Body of pancreas (tissue), 4 donors: ENCODE measurements around the gene TDP2. TPM values are rescaled to one million over a fixed set of nuclear protein-coding genes. Genes with fewer than 3 reads are reported as not detected.

Source experiments
- ATAC-seq: fragments of 150-250 bp; one replicate; pipeline ENCODE4 v1.9.1; 2016
- DNase-seq, 4 donors: peaks; one replicate each; pipeline ENCODE4 v3.0.0-alpha.2; 2019
- H3K27ac ChIP-seq, 4 donors: fragments of 200-600 bp; sonication (generic); 1 replicate in 3 of 4; 2 replicates in 1 of 4; pipeline versions ENCODE4 v1.5.1 to v1.6.1; 2016 to 2019; ENCODE audit warnings: mild to moderate bottlenecking in 1 of 4, mixed read lengths in 1 of 4, moderate library complexity in 1 of 4
- H3K27me3 ChIP-seq, 2 donors: fragments of 200-600 bp; sonication (generic); one replicate each; pipeline ENCODE4 v1.6.0; 2016; ENCODE audit warnings: mild to moderate bottlenecking in 1 of 2
- H3K36me3 ChIP-seq, 2 donors: fragments of 200-600 bp; sonication (generic); replicated peaks in 1 of 2; 2 replicates each; pipeline ENCODE4 v1.5.1; 2016; ENCODE audit warnings: low read depth in 2 of 2; ENCODE audit not compliant: insufficient read depth in 1 of 2
- H3K4me1 ChIP-seq: fragments of 200-600 bp; sonication (generic); one replicate; pipeline ENCODE4 v1.6.0; 2016
- H3K4me3 ChIP-seq, 2 donors: fragments of 200-600 bp; sonication (generic); 1 replicate in 1 of 2; 2 replicates in 1 of 2; pipeline ENCODE4 v1.5.1; 2016 to 2019
- H3K9me3 ChIP-seq, 3 donors: fragments of 200-600 bp; sonication (generic); 1 replicate in 2 of 3; 2 replicates in 1 of 3; pipeline ENCODE4 v1.5.1; 2016
- CTCF ChIP-seq, 7 experiments: fragments of 450-650 bp in 4 of 7; fragments of 200-600 bp in 3 of 7; sonication (generic) in 3 of 7; IDR thresholded peaks; one replicate each; pipeline ENCODE4 v1.5.1; 2016 to 2019; ENCODE audit warnings: antibody characterized with exemption in 7 of 7
- POLR2A ChIP-seq, 3 donors: fragments of 450-650 bp; IDR thresholded peaks; one replicate each; pipeline ENCODE4 v1.6.1; 2016; ENCODE audit warnings: antibody characterized with exemption in 3 of 3, mild to moderate bottlenecking in 2 of 3
- WGBS, 2 donors: methylation state at CpG; one replicate each; pipeline ENCODE4 v1.1.5; 2017; 5-methylcytosine and 5-hydroxymethylcytosine counted together
- intact Hi-C: fragments of 100-400 bp; cut with DNase I; formaldehyde crosslinking; loops from one replicate; pipeline ENCODE4 v1.15.1; 2023
- total RNA-seq, 2 donors: library from RNA; depleted of rRNA; stranded (reverse); fragments of >200 nt; gene quantifications; one replicate each; pipeline ENCODE4 v1.1.0, GENCODE V29; 2016

The TDP2 gene
- total RNA-seq, 2 donors from 2014 or later = 21.0 to 25.1 TPM

GRCh38 chr6:24631671-24632070 is 35.0 kb downstream of the TDP2 start:
- ATAC-seq (no peak), DNase-seq (no peak)
- no peaks in the 10 kb centered on the region for H3K4me1 ChIP-seq
- no peak for TF ChIP-seq CTCF (IDR thresholded peaks at IDR 0.05)
- TF ChIP-seq POLR2A (IDR thresholded peaks at IDR 0.05) = no peak
- no peak overlapping the region for H3K4me3 ChIP-seq
- H3K36me3 ChIP-seq = no peaks in the 10 kb centered on the region
- peaks cover 0 to 6% (median 0%) of the 10 kb centered on the region in 3 donors for H3K9me3 ChIP-seq
- intact Hi-C loops = no loop called here
- H3K27ac ChIP-seq = no peak overlapping the region
- no peaks in the 10 kb centered on the region for H3K27me3 ChIP-seq
- 53 to 86% methylated on average over 5 of the region's 5 CpGs for WGBS, 2 donors

GRCh38 chr6:24630856-24631505 is 35.7 kb downstream of the TDP2 start:
- no peak for ATAC-seq
- Histone ChIP-seq H3K9me3 (peaks cover 0 to 6% (median 0%) of the 10 kb centered on the region in 3 donors), H3K27me3 (no peaks in the 10 kb centered on the region), H3K4me3 (no peak overlapping the region), H3K27ac (no peak overlapping the region), H3K4me1 (no peaks in the 10 kb centered on the region), H3K36me3 (no peaks in the 10 kb centered on the region)
- intact Hi-C loops = no loop called here
- TF ChIP-seq CTCF (IDR thresholded peaks at IDR 0.05) (no peak), POLR2A (IDR thresholded peaks at IDR 0.05) (no peak)
- DNase-seq = no peak
- WGBS, 2 donors = 83 to 85% methylated on average over 5 of the region's 5 CpGs

- Histone ChIP-seq H3K4me3 (no peak overlapping the region), H3K9me3 (no peaks in the 10 kb centered on the region), H3K36me3 (no peaks in the 10 kb centered on the region), H3K27ac (no peak overlapping the region), H3K4me1 (no peaks in the 10 kb centered on the region), H3K27me3 (no peaks in the 10 kb centered on the region)
- TF ChIP-seq POLR2A (IDR thresholded peaks at IDR 0.05) = no peak
- DNase-seq (no peak), ATAC-seq (no peak)
- intact Hi-C loops = no loop called here
- 62 to 87% methylated on average over 6 to 7 of the region's 7 CpGs for WGBS, 2 donors
These were observed 44.9 kb downstream of the TDP2 start for GRCh38 chr6:24621626-24622289.

GRCh38 chr6:24620637-24621036 is 46.1 kb downstream of the TDP2 start:
- Histone ChIP-seq H3K27ac (no peak overlapping the region), H3K9me3 (no peaks in the 10 kb centered on the region), H3K4me3 (no peak overlapping the region), H3K4me1 (no peaks in the 10 kb centered on the region), H3K27me3 (no peaks in the 10 kb centered on the region), H3K36me3 (no peaks in the 10 kb centered on the region)
- DNase-seq (no peak), ATAC-seq (no peak)
- WGBS, 2 donors = 89 to 93% methylated on average over 3 of the region's 3 CpGs
- TF ChIP-seq CTCF (IDR thresholded peaks at IDR 0.05) = no peak
- TF ChIP-seq POLR2A (IDR thresholded peaks at IDR 0.05) = no peak
- intact Hi-C loops = no loop called here

GRCh38 chr6:24619661-24620060 is 47.0 kb downstream of the TDP2 start:
- intact Hi-C loops = no loop called here
- DNase-seq (no peak), ATAC-seq (no peak)
- WGBS, 2 donors = 86 to 89% methylated on average over 5 of the region's 5 CpGs
- Histone ChIP-seq H3K4me3 (no peak overlapping the region), H3K36me3 (no peaks in the 10 kb centered on the region), H3K9me3 (no peaks in the 10 kb centered on the region), H3K4me1 (no peaks in the 10 kb centered on the region), H3K27ac (no peak overlapping the region), H3K27me3 (no peaks in the 10 kb centered on the region)
- TF ChIP-seq CTCF (IDR thresholded peaks at IDR 0.05) (no peak), POLR2A (IDR thresholded peaks at IDR 0.05) (no peak)
